ENCODE results near the gene LRRC58.

DNA sequence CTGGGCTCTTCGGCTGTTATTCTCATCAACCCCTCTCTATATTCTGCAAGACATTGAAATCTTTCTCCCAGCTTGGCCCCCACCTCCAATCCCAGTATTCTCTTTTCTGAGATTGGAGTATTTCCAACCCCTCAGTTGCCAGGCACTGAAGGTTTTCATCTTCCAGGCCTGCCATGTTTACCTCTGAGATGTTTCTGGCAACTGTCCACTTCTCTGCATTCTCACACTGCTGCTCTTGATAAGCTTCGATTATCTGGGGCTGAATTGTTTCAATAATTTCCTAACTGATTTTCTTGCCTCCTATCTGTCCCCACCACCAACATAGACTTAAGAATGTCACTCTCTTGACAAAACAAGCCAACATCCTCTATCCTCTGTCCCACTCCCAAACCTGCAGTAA is 62.7 kb downstream of the LRRC58 start:
- no peak for TF ChIP-seq POLR2AphosphoS5 (IDR thresholded peaks at IDR 0.05; ENCODE audit: borderline replicate concordance, low read depth, low read length)
- TF ChIP-seq EZH2 (IDR thresholded peaks at IDR 0.05), result no peak

Measured in SK-N-MC (cell line).